ENCODE data around the gene FANCE.

Gene FANCE
- total RNA-seq = 11.4 reads per million, percentile 34 among the genes with 10 or more reads in this experiment

GRCh38 chr6:35452183-35453090 is at the start of gene FANCE:
FANCE (plus strand) TSS chr6:35452338; CDS start chr6:35452546, 208 bp downstream.
- peak; percentile 80 for DNase-seq

GRCh38 chr6:35402856-35403191 is 49.3 kb upstream of the FANCE start:
- DNase-seq = no peak

GRCh38 chr6:35403544-35404442 is 48.3 kb upstream of the FANCE start:
- DNase-seq = no peak

GRCh38 chr6:35406711-35407485 is 45.2 kb upstream of the FANCE start:
- DNase-seq = no peak

- no peak for DNase-seq
Observed at GRCh38 chr6:35409245-35409644, 42.9 kb upstream of the FANCE start.

GRCh38 chr6:35410131-35410530 is 42.0 kb upstream of the FANCE start:
- DNase-seq = no peak

GRCh38 chr6:35411066-35411465 is 41.1 kb upstream of the FANCE start:
- DNase-seq = no peak

GRCh38 chr6:35412102-35412501 is 40.0 kb upstream of the FANCE start:
- DNase-seq = no peak

GRCh38 chr6:35413911-35414310 is 38.2 kb upstream of the FANCE start:
- DNase-seq = no peak

- DNase-seq = no peak
Observed at GRCh38 chr6:35415065-35415891, 36.9 kb upstream of the FANCE start.

- DNase-seq = no peak
Observed at GRCh38 chr6:35417979-35418661, 34.0 kb upstream of the FANCE start.

- DNase-seq = no peak
Observed at GRCh38 chr6:35419417-35419816, 32.7 kb upstream of the FANCE start.

GRCh38 chr6:35419961-35420360 is 32.2 kb upstream of the FANCE start:
- DNase-seq = no peak

GRCh38 chr6:35425284-35425683 is 26.9 kb upstream of the FANCE start:
- DNase-seq = no peak

GRCh38 chr6:35426074-35426473 is 26.1 kb upstream of the FANCE start:
- DNase-seq = no peak

GRCh38 chr6:35427435-35427834 is 24.7 kb upstream of the FANCE start:
- DNase-seq = no peak

- no peak for DNase-seq
Observed at GRCh38 chr6:35427851-35428321, 24.3 kb upstream of the FANCE start.

GRCh38 chr6:35428421-35429149 is 23.6 kb upstream of the FANCE start:
- DNase-seq = no peak

- DNase-seq = no peak
Observed at GRCh38 chr6:35429463-35429862, 22.7 kb upstream of the FANCE start.

GRCh38 chr6:35432291-35432690 is 19.8 kb upstream of the FANCE start:
- DNase-seq = no peak
